HG02678 (cell line): ENCODE data around the gene CDRT15L2.
"Not testable (repeated sequence)": the region's sequence is repeated elsewhere in the genome, so short reads cannot be mapped to it uniquely, and the experiment has no call there.

Experiments used
- ATAC-seq: cut with Tn5 transposase; IDR thresholded peaks from one replicate; pipeline ENCODE4 v1.9.1; 2021; ENCODE audit warnings: mild to moderate bottlenecking, moderate library complexity; ENCODE audit not compliant: unreplicated experiment

Gene CDRT15L2

GRCh38 chr17:20573216-20573615 is 6.3 kb upstream of the CDRT15L2 start:
- ATAC-seq = not testable (repeated sequence)

- not testable (repeated sequence) for ATAC-seq
Observed at GRCh38 chr17:20575071-20575470, 4.5 kb upstream of the CDRT15L2 start.

GRCh38 chr17:20583891-20584577 is 4.5 kb downstream of the CDRT15L2 start:
- ATAC-seq = not testable (repeated sequence)

- not testable (repeated sequence) for ATAC-seq
Observed at GRCh38 chr17:20588744-20589453, 9.4 kb downstream of the CDRT15L2 start.

GRCh38 chr17:20589454-20589810 is 9.9 kb downstream of the CDRT15L2 start:
- ATAC-seq = not testable (repeated sequence)

GRCh38 chr17:20591040-20591439 is 11.5 kb downstream of the CDRT15L2 start:
- ATAC-seq = not testable (repeated sequence)

GRCh38 chr17:20605568-20605967 is 26.0 kb downstream of the CDRT15L2 start:
- ATAC-seq = not testable (repeated sequence)

GRCh38 chr17:20609490-20609889 is 30.0 kb downstream of the CDRT15L2 start:
- ATAC-seq = not testable (repeated sequence)

GRCh38 chr17:20611309-20611708 is 31.8 kb downstream of the CDRT15L2 start:
- no peak for ATAC-seq

GRCh38 chr17:20612635-20613034 is 33.1 kb downstream of the CDRT15L2 start:
- ATAC-seq = no peak

- no peak for ATAC-seq
Observed at GRCh38 chr17:20613248-20613647, 33.7 kb downstream of the CDRT15L2 start.

GRCh38 chr17:20613905-20614304 is 34.4 kb downstream of the CDRT15L2 start:
- no peak for ATAC-seq

- ATAC-seq = not testable (repeated sequence)
Observed at GRCh38 chr17:20615461-20615860, 35.9 kb downstream of the CDRT15L2 start.
